ENCODE measurements around the gene CMBL.

DNA sequence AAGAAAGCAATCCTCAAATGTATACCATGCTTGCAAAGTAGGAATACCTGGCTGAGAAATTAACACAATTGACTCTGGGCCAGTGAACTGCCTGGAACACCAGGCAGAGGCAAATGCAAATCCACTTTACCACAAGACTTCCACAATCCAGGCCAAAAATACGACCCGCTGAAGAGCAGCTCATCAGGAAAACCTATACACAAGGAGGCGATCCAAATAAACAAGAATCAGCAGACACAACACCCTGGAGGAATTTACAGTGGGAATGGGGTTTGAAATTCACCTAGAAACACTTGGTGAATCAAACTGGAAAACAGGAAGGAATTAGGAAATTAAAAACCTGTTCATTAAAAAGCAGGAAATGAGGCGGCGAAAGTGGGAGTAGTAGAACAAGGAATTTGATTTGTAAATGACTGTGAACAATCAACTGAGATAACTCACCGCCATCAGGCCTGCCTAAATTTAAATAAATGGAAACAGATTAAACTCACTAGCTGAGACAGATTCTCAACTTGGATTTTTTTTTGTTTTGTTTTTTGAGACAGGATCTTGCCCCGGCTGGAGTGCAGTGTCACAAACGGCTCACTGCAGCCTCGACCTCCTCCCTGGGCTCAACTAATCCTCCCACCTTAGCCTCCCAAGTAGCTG lies 15.9 kb downstream of the CMBL start:
- TF ChIP-seq, protein P1, sequence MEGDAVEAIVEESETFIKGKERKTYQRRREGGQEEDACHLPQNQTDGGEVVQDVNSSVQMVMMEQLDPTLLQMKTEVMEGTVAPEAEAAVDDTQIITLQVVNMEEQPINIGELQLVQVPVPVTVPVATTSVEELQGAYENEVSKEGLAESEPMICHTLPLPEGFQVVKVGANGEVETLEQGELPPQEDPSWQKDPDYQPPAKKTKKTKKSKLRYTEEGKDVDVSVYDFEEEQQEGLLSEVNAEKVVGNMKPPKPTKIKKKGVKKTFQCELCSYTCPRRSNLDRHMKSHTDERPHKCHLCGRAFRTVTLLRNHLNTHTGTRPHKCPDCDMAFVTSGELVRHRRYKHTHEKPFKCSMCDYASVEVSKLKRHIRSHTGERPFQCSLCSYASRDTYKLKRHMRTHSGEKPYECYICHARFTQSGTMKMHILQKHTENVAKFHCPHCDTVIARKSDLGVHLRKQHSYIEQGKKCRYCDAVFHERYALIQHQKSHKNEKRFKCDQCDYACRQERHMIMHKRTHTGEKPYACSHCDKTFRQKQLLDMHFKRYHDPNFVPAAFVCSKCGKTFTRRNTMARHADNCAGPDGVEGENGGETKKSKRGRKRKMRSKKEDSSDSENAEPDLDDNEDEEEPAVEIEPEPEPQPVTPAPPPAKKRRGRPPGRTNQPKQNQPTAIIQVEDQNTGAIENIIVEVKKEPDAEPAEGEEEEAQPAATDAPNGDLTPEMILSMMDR (conservative IDR thresholded peaks at IDR 0.05; ENCODE audit: low read length) = no peak
- no peak for TF ChIP-seq EZH2phosphoT487 (IDR thresholded peaks at IDR 0.05; ENCODE audit: borderline replicate concordance)
